HAP-1 (cell line): Measurements from ENCODE around the gene GRM5.
"Not testable (repeated sequence)": the region's sequence is repeated elsewhere in the genome, so short reads cannot be mapped to it uniquely, and the experiment has no call there.

Experiments used
- DNase-seq, 2 experiments: peaks; one replicate each; pipeline ENCODE4 v3.0.0-alpha.2; 2016 to 2020; ENCODE audit warnings: low spot score in 2 of 2
- H3K27me3 ChIP-seq: fragments of 250-450 bp; sonication (Bioruptor Pico); 2 replicates; pipeline ENCODE4 v1.5.1; 2020; ENCODE audit warnings: low read depth, mild to moderate bottlenecking, moderate library complexity
- H3K36me3 ChIP-seq: fragments of 250-450 bp; sonication (Bioruptor Pico); replicated peaks from 2 replicates; pipeline ENCODE4 v1.5.1; 2020; ENCODE audit warnings: mild to moderate bottlenecking
- H3K4me1 ChIP-seq: fragments of 250-450 bp; sonication (Bioruptor Pico); 2 replicates; pipeline ENCODE4 v1.5.1; 2020; ENCODE audit warnings: mild to moderate bottlenecking
- H3K4me3 ChIP-seq: fragments of 250-450 bp; sonication (Bioruptor Pico); 2 replicates; pipeline ENCODE4 v1.5.1; 2020; ENCODE audit warnings: mild to moderate bottlenecking, moderate library complexity
- H3K9me3 ChIP-seq: fragments of 250-450 bp; sonication (Bioruptor Pico); 2 replicates; pipeline ENCODE4 v1.5.1; 2020; ENCODE audit warnings: mild to moderate bottlenecking, moderate library complexity
- in situ Hi-C: fragments of 300-500 bp; cut with MboI; formaldehyde crosslinking; loops from 3 replicates; pipeline ENCODE4 v1.14.3; 2020; ENCODE audit warnings: low sequenced_read_pairs, inconsistent platforms, mixed read lengths

GRM5 gene

DNA sequence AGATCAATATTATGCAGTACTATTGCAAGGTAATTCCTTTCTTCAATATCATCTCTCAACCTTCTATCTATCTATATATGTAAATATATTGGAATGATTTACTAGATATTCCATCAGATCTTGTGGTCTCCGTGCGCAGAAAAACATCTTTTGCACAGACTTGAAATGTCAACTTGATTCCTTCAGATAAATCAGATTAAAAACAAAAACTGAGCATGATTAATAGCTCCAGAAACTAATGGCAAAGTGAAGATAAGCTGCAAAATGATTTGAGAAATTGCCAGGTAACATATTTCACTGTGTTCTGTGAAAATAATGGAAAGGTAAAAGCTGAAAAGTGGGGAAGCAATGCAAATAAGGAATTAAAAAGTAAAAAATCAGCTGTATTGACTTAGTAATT is 528.2 kb downstream of the GRM5 start:
- H3K27me3 ChIP-seq, result peaks cover 2% of the 10 kb centered on the region; the same call in 1 of the 2 replicates
- H3K4me1 ChIP-seq, result no peaks in the 10 kb centered on the region
- DNase-seq, result no peak
- in situ Hi-C loops, result loop anchor here (25.0 kb wide), 1 partner anchor 525 kb away; no protein-coding TSS in a partner anchor
- no peak overlapping the region for H3K4me3 ChIP-seq
- H3K9me3 ChIP-seq, result no peaks in the 10 kb centered on the region
- no peaks in the 10 kb centered on the region for H3K36me3 ChIP-seq

DNA sequence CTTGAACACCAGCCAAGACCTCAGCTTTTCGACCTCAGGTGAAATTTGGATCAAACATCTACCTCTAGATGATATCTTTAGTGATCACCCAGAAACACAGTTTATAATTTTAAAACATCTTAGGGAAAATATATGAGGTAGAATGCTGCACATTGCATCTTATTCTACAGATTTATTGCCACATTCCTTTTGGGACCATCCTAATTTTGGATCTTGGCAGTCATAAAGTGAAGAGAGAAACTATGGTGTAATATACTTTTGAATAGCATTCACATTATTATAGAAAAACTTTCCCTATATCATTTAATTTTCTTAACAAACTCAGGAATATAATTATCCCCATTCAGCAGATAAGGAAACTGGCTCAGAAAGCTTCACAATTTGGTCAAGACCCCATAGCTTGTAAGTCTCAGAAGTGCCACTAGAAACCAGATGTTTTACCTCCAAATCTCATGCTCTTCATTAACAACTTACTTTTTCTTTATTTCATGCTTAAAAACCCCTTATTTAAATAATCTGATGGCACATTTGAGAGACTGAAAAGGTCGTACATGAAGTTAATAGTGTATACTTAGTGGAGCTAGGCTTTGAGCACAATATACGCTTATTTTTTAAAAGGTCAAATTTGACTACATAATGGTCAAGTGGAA is 529.0 kb downstream of the GRM5 start:
- Histone ChIP-seq H3K27me3 (peaks cover 2% of the 10 kb centered on the region; the same call in 1 of the 2 replicates), H3K36me3 (no peaks in the 10 kb centered on the region), H3K4me3 (no peak overlapping the region), H3K4me1 (no peaks in the 10 kb centered on the region), H3K9me3 (no peaks in the 10 kb centered on the region)
- in situ Hi-C loops, result loop anchor here (25.0 kb wide), 1 partner anchor 524 kb away; no protein-coding TSS in a partner anchor
- DNase-seq, result no peak

DNA sequence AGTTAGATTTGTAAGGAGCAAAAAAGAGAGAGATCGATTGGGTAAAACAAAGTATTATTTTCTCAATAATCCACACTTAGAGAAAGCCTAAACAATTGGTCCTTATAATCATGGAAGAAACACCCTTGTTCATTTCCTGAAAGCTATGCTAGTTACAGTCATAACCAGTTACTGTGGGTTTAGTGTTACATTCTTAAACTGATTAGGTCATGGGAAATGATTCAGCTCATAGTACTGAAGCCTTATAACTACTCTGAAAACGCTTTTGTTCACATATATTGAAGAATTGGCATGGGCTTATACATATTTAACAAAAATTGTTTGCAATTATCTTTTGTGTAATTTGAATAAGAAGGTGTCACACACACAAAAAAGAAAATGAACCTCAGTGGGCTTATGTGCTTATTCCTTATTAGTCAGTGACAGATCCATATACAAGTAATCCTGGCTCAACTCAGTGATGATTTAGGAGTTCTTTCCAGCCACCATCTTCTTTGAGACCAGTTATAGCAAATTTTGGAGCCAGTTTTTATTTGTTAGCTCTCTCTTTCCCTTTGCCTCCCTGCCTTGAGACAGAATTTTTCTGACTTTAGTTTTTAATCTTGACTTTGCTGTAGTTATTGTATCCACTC is 529.8 kb downstream of the GRM5 start:
- DNase-seq, result no peak
- H3K9me3 ChIP-seq, result no peaks in the 10 kb centered on the region
- in situ Hi-C loops, result loop anchor here (25.0 kb wide), 1 partner anchor 524 kb away; no protein-coding TSS in a partner anchor
- peaks cover 2% of the 10 kb centered on the region; the same call in 1 of the 2 replicates for H3K27me3 ChIP-seq
- H3K4me1 ChIP-seq, result no peaks in the 10 kb centered on the region
- H3K36me3 ChIP-seq, result no peaks in the 10 kb centered on the region
- H3K4me3 ChIP-seq, result no peak overlapping the region

DNA sequence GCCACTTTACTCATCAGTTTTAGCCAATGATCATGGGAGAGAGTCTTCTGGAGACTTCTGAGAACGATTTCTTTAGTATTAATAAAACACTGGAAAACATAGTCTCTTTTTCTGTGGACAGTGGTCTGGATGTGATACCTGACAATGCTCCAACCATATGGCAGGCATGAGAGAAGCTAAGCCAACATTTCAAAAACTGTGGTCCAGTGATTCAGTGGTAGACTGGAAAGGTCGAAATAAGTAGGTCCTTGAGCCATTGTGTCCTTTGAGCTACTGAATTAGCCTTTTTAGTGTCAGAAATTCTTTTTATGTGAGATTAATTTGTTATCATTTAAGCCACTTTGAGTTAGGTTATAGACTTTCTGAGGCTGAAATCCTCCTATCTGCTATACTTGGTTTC is 530.5 kb downstream of the GRM5 start:
- in situ Hi-C loops, result loop anchor here (25.0 kb wide), 1 partner anchor 523 kb away; no protein-coding TSS in a partner anchor
- H3K36me3 ChIP-seq, result no peaks in the 10 kb centered on the region
- H3K9me3 ChIP-seq, result no peaks in the 10 kb centered on the region
- H3K4me3 ChIP-seq, result no peak overlapping the region
- peaks cover 2% of the 10 kb centered on the region; the same call in 1 of the 2 replicates for H3K27me3 ChIP-seq
- DNase-seq, result no peak
- H3K4me1 ChIP-seq, result no peaks in the 10 kb centered on the region

DNA sequence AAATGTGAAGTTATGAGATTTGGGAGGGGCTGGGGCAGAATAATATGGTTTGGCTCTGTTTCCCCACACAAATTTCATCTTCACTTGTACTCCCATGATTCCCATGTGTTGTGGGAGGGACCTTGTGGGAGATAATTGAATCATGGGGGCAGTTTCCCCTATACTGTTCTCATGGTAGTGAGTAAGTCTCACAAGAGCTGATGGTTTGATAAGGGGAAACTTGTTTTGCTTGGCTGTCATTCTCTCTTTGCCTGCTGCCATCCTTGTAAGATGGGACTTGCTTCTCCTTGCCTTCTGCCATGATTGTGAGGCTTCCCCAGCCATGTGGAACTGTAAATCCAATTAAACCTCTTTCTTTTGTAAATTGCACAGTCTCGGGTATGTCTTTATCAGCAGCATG is 531.1 kb downstream of the GRM5 start:
- not testable (repeated sequence) for H3K27me3 ChIP-seq, H3K4me3 ChIP-seq, H3K4me1 ChIP-seq, H3K9me3 ChIP-seq, H3K36me3 ChIP-seq, DNase-seq
- in situ Hi-C loops, result loop anchor here (25.0 kb wide), 1 partner anchor 522 kb away; no protein-coding TSS in a partner anchor

DNA sequence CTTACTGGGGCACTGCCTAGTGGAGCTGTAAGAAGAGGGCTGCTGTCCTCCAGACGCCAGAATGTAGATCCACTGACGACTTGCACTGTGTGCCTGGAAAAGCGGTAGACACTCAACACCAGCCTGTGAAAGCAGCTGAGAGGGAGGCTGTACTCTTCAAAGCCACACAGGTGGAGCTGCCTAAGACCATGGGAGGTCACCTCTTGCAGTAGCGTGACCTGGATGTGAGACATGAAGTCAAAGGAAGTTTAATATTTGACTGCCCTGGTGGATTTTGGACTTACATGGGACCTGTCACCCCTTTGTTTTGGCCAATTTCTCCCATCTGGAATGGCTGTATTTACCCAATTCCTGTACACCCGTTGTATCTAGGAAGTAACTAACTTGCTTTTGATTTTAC is 531.6 kb downstream of the GRM5 start:
- Histone ChIP-seq H3K27me3 (peaks cover 2% of the 10 kb centered on the region; the same call in 1 of the 2 replicates), H3K4me3 (no peak overlapping the region), H3K36me3 (no peaks in the 10 kb centered on the region), H3K4me1 (no peaks in the 10 kb centered on the region), H3K9me3 (no peaks in the 10 kb centered on the region)
- in situ Hi-C loops, result loop anchor here (25.0 kb wide), 1 partner anchor 522 kb away; no protein-coding TSS in a partner anchor
- no peak for DNase-seq

DNA sequence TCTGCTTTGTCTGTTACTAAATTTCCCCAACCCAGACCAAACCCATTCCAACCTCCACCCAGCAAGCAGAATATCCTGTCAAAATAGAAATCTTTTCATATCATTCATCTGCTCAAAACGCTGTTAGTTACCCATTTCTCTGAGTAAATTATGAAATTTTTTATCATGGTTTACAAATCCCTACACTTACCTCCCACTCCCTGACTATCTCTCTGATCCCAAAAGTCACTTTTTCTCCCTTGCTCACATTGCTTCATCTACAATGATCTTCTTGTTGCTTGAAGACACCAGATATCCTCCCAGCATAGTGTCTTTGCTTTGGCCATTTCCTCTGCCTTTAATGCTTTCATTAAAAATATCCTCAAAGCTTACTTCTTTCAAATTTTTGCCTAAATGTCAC is 532.8 kb downstream of the GRM5 start:
- Histone ChIP-seq H3K4me3 (no peak overlapping the region), H3K4me1 (no peaks in the 10 kb centered on the region), H3K27me3 (peaks cover 2% of the 10 kb centered on the region; the same call in 1 of the 2 replicates), H3K9me3 (no peaks in the 10 kb centered on the region), H3K36me3 (no peaks in the 10 kb centered on the region)
- in situ Hi-C loops, result loop anchor here (25.0 kb wide), 1 partner anchor 521 kb away; no protein-coding TSS in a partner anchor
- DNase-seq, result no peak

DNA sequence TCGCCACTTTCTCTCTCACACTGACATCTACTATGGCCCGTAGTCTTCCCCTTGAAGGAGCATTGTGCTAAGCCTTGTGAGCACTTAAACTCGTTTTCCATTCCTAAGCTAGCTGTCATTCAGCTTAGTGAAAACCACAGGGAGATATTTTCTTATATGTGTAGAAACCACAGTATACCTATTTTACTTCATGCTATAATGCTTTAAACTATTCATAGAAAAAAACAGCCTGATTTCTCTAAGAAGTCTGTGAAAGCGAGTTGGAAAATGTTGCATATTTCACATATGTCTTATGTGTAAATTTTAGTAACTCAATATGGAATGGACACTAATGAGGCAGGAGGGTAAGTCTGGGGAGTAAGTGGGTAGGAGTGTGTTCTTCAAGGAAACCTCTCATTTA is 534.0 kb downstream of the GRM5 start:
- no peak for DNase-seq
- Histone ChIP-seq H3K27me3 (no peaks in the 10 kb centered on the region), H3K4me1 (no peaks in the 10 kb centered on the region), H3K9me3 (no peaks in the 10 kb centered on the region), H3K4me3 (no peak overlapping the region), H3K36me3 (no peaks in the 10 kb centered on the region)
- in situ Hi-C loops, result loop anchor here (25.0 kb wide), 1 partner anchor 520 kb away; no protein-coding TSS in a partner anchor

DNA sequence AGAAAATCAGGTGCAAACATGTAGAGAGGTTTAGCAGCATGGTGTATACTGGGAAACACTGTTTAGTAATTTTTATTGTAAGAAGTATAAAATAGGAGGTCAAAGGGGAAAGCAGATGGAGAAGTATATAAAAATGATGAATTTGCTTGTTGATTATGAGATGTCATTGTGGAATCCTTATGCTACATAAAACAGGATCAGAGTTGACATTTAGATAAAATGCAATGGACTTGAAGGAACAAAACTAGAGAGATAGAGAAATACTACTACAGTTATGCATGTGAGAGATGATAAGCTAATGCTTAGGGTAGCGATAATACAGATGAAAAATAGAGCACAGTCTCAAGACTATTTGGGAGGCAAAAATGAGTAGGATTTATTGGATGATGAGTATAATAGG is 536.4 kb downstream of the GRM5 start:
- Histone ChIP-seq H3K27me3 (no peaks in the 10 kb centered on the region), H3K36me3 (no peaks in the 10 kb centered on the region), H3K9me3 (no peaks in the 10 kb centered on the region), H3K4me3 (no peak overlapping the region), H3K4me1 (no peaks in the 10 kb centered on the region)
- DNase-seq, result no peak
- in situ Hi-C loops, result loop anchor here (25.0 kb wide), 1 partner anchor 517 kb away; no protein-coding TSS in a partner anchor

DNA sequence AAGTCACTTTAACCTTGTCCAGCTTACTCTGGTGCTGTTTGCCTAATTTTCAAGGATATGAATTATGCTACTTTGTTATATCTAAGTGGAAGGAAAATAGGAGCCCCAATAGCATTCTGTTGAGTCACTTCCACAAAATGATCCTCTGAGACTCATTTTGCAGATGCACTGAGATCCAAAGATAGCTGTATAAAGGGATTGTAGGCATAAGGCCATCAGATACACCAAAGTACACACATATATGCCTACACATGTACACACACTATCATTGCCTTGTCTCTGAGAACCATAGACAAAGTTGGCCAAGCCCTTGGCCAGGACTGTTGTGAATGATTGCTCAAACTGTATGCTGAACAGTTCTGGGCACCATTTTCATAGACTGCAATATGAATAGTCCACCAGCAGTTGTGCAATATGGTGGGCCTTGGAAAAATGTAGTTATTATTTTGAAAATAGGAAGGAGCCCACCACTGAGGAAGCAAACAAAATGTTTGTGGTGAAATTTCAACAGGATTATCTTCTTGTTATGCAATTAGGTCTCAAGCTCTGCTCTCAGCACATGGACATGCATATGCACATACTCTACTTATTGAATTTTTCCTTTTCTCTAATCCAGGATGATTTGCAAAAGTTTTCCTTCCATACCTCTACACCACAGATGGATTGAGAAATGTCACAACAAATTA is 542.3 kb downstream of the GRM5 start:
- H3K27me3 ChIP-seq, result no peaks in the 10 kb centered on the region
- no peaks in the 10 kb centered on the region for H3K4me1 ChIP-seq
- no peak overlapping the region for H3K4me3 ChIP-seq
- in situ Hi-C loops, result no loop called here
- H3K36me3 ChIP-seq, result no peaks in the 10 kb centered on the region
- no peaks in the 10 kb centered on the region for H3K9me3 ChIP-seq
- DNase-seq, result no peak

DNA sequence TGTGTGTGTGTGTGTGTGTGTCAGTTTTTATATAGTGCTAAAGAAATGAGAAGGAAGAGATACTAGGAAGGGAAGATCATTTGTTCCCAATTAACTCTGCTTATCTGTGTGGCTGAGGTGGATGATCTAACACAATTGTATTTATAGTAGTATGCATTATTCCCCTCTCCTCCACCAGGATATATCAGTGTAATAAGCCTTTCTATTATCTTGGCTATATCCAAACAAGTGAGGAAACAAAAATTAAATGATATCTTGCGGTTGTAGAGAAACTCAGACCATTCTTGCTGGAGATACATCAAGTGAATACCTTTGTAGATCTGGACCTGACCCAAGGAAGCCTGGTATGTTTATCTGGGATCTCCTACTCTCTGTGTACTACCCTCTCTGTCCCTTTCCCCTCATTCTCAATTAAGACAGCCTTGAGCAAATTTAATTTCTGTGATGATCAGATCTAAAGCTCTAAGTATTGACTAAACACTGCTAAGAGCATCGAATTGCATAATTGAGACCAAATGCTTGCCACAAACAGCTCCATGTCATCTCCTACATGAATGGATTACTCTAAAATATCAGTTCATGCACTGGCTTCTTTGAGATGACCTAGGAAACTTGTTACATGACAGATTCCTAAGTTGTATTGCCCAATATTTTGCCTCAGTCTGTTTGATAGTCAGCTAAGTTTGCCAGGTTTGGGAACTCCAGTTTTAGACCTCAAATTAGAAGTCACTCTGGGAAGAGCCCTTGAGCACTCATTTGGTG is 543.0 kb downstream of the GRM5 start:
- DNase-seq, result no peak
- in situ Hi-C loops, result no loop called here
- H3K9me3 ChIP-seq, result no peaks in the 10 kb centered on the region
- no peaks in the 10 kb centered on the region for H3K4me1 ChIP-seq
- H3K36me3 ChIP-seq, result no peaks in the 10 kb centered on the region
- H3K4me3 ChIP-seq, result no peak overlapping the region
- no peaks in the 10 kb centered on the region for H3K27me3 ChIP-seq

DNA sequence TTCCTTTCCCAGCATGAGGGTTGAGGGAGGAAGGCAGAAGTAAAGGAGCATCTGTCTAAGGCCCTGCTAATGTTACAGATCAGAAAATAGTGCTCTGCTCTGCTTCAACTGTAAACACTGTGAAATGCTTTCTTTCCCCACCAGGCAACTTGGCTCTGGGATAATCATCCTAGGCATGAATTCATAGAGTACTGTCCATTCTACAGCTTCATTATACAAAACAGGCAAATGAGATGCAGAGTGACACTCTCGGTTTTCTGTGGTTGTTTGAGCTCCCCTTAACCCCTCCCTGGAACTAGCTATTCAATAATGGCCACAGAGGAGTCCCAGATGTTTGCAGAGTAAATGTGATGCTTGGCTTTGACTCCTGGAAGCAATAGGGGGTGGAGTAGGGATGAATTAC is 544.0 kb downstream of the GRM5 start:
- no peak for DNase-seq
- Histone ChIP-seq H3K4me1 (no peaks in the 10 kb centered on the region), H3K9me3 (no peaks in the 10 kb centered on the region), H3K27me3 (no peaks in the 10 kb centered on the region), H3K4me3 (no peak overlapping the region), H3K36me3 (no peaks in the 10 kb centered on the region)
- in situ Hi-C loops, result no loop called here

DNA sequence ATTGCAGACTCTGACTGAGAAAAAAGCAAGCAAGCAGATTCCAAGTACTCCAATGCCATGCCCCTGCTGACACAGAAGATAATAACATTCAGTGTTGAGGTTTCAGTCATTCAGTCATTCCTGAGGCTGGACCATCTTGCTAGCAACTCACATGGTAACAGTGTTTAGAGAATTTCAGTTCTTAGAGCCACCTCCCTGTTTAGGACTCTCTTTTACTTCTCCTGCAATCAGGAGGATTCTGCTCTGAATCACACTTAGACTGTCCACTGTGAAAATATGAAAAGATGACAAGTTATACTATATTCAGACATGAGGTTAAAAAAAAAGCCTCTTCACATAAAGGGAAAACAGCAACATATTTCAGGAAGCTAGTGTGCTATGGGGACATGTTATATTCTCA is 544.4 kb downstream of the GRM5 start:
- in situ Hi-C loops, result no loop called here
- Histone ChIP-seq H3K4me1 (no peaks in the 10 kb centered on the region), H3K36me3 (no peaks in the 10 kb centered on the region), H3K27me3 (no peaks in the 10 kb centered on the region), H3K9me3 (no peaks in the 10 kb centered on the region), H3K4me3 (no peak overlapping the region)
- DNase-seq, result no peak
